GM21717 (cell line): ENCODE data around the gene RADIL.
"Not testable (repeated sequence)": the region's sequence is repeated elsewhere in the genome, so short reads cannot be mapped to it uniquely, and the experiment has no call there.

Experiments
- ATAC-seq: cut with Tn5 transposase; IDR thresholded peaks from one replicate; pipeline ENCODE4 v1.9.1; 2021; ENCODE audit warnings: mild to moderate bottlenecking, moderate library complexity; ENCODE audit not compliant: unreplicated experiment

Gene RADIL

GRCh38 chr7:4815609-4816418 is 67.7 kb downstream of the RADIL start:
- ATAC-seq = no peak

- ATAC-seq = no peak
These were observed 68.4 kb downstream of the RADIL start for GRCh38 chr7:4815121-4815520.

GRCh38 chr7:4814433-4814832 is 69.1 kb downstream of the RADIL start:
- ATAC-seq = no peak

DNA sequence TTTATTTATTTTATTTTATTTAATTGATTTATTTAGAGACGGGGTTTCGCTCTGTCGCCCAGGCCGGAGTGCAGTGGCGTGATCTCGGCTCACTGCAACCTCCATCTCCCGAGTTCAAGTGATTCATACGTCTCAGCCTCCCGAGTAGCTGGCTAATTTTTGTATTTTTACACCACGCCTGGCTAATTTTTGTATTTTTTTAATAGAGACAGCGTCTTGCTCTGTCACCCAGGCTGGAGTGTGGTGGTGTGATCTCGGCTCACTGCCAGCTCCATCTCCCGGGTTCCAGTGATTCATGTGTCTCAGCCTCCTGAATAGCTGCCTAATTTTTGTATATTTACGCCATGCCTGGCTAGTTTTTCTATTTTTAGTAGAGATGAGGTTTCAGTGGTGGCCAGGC is 73.8 kb downstream of the RADIL start:
- no peak for ATAC-seq

DNA sequence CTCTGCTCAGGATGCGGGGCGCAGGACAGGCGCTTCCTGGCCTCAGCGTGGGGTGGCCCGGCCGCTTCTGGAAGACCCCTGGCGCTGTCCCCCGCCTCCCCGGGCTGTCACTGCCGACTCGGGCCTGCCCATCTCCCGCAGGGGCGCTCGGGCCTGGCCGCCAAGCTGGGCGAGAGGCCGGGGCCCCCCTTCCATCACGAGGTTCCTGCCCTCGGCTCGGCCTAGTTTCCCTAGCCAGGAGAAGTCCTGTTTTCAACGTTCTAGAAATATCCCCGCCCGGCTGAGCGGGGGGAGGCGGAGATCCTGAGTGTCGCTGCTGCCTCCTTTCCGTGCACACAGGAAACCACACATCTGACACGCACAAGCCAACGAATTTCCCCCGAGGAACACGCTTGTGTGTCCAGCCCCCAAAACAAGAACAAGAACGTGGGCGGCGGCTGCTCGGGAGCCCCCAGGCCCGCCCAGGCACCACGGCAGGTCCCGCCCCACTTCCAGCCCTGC is 74.4 kb downstream of the RADIL start:
- ATAC-seq = no peak

- ATAC-seq = no peak
These were observed 75.0 kb downstream of the RADIL start for GRCh38 chr7:4808565-4808964.

- ATAC-seq = no peak
These were observed 75.5 kb downstream of the RADIL start for GRCh38 chr7:4808026-4808425.

DNA sequence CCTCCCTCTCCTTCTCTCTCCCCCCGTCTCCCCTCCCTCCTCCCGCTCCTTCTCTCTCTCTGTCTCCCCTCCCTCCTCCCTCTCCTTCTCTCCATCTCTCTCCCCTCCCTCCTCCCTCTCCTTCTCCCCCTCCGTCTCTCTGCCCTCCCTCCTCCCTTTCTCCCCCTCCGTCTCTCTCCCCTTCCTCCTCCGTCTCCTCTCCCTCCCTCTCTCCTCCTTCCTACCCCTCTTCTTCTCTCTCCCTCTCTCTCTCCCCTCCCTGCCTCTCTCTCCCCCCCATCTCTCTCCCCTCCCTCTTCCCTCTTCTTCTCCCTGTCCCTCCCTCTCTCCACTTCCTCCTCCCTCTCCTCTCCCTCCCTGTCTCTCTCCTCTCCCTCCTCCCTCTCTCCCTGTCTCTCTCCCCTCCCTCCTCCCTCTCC is 75.9 kb downstream of the RADIL start:
- ATAC-seq = no peak

DNA sequence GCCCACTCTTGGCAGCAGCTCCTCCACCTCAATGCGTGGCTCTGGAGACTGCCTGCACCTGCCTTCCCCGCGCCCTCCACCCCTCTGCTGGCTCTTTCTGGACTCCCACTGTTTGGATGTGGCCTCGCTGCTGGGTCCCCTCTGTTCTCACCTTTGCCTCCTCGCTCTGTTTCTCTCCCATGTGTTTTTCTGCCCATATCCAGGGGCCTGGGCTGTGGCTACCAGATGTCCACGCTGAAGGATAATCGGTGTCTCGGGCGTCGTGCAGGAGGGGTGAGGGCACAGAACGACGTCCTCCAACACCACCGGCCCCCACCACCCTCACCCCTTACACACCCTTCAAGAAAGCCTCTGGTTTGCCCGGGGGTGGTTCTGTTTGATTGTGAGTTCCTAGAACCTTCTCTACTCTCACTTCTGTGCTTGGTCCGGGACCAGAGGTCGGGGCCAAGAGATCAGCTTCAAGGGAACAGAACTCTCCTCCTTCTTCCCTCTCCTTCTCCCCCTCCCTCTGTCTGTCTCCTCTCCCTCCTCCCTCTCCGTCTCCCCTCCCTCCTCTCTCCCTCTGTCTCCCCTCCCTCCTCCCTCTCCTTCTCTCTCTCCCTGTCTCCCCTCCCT is 76.4 kb downstream of the RADIL start:
- ATAC-seq = no peak

GRCh38 chr7:4805984-4806300 is 77.6 kb downstream of the RADIL start:
- ATAC-seq = no peak

GRCh38 chr7:4805110-4805983 is 78.2 kb downstream of the RADIL start:
- ATAC-seq = no peak

- ATAC-seq = no peak
These were observed 79.9 kb downstream of the RADIL start for GRCh38 chr7:4803397-4804241.

DNA sequence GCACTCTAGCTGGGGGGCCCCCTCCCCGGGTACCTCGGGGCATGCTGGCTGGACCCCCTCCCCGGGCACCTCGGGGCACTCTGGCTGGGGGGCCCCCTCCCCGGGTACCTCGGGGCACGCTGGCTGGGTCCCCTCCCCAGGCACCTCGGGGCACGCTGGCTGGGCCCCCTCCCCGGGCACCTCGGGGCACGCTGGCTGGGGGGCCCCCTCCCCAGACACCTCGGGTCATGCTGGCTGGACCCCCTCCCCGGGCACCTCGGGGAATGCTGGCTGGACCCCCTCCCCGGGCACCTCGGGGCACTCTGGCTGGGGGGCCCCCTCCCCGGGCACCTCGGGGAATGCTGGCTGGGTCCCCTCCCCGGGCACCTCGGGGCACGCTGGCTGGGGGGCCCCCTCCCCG is 80.9 kb downstream of the RADIL start:
- ATAC-seq = not testable (repeated sequence)

DNA sequence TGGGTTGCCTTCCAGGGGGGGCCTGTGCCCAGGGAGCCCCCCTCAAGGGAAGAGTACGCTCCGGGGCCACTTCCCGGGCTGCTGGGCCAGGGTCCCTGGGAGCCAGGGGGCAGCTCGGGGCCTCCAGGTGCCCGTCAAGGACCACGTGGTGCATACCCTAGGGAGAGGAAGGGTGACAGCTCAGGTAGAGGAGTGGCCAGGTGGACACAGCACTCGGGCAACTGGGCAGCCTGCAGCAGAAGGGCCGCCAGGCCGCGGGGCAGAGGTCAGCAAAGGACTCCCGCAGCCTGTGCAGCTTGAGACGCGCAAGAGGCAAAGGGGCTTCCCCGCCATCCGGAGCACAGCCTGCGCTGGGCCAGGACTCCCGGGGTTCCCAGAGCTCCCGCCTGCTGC is 81.7 kb downstream of the RADIL start:
- no peak for ATAC-seq

GRCh38 chr7:4800926-4801838 is 82.3 kb downstream of the RADIL start:
- no peak for ATAC-seq

GRCh38 chr7:4800487-4800886 is 83.0 kb downstream of the RADIL start:
- ATAC-seq = no peak

GRCh38 chr7:4799508-4800268 is 83.8 kb downstream of the RADIL start:
- ATAC-seq = no peak

GRCh38 chr7:4798706-4799235 is 84.7 kb downstream of the RADIL start:
- ATAC-seq = no peak
